ENCODE measurements around the gene IL1RAP.

The IL1RAP gene

GRCh38 chr3:190581041-190581541, 67.2 kb downstream of the IL1RAP start:
- peak; percentile 47 for ATAC-seq
- TF ChIP-seq PATZ1 (CRISPR knock-in tag; IDR thresholded peaks at IDR 0.05; ENCODE audit: borderline replicate concordance), result no peak
- no peak for TF ChIP-seq CREB5 (CRISPR knock-in tag; IDR thresholded peaks at IDR 0.05; ENCODE audit: low read depth)
- TF ChIP-seq ZNF565 (CRISPR knock-in tag; conservative IDR thresholded peaks at IDR 0.05; ENCODE audit: low read depth), result no peak
- no peak for TF ChIP-seq ZNF8 (CRISPR knock-in tag; IDR thresholded peaks at IDR 0.05)
- TF ChIP-seq SNAI2 (CRISPR knock-in tag; IDR thresholded peaks at IDR 0.05), result no peak
- no peak for TF ChIP-seq RARB (CRISPR knock-in tag; IDR thresholded peaks at IDR 0.05)
- no peak for TF ChIP-seq ESRRG (CRISPR knock-in tag; IDR thresholded peaks at IDR 0.05)
- TF ChIP-seq PPARA (CRISPR knock-in tag; IDR thresholded peaks at IDR 0.05; ENCODE audit: borderline replicate concordance), result no peak
- TF ChIP-seq ZFP30 (CRISPR knock-in tag; IDR thresholded peaks at IDR 0.05), result no peak
- no peak for TF ChIP-seq TCF4 (CRISPR knock-in tag; IDR thresholded peaks at IDR 0.05; ENCODE audit: borderline replicate concordance)
- no peak for TF ChIP-seq OSR1 (CRISPR knock-in tag; IDR thresholded peaks at IDR 0.05)
- no peak for TF ChIP-seq TSHZ2 (CRISPR knock-in tag; IDR thresholded peaks at IDR 0.05)
- no peak for TF ChIP-seq GLIS3 (CRISPR knock-in tag; IDR thresholded peaks at IDR 0.05)
- no peak for TF ChIP-seq BACH2 (CRISPR knock-in tag; IDR thresholded peaks at IDR 0.05; ENCODE audit: borderline replicate concordance)
- no peak for TF ChIP-seq ZFP3 (CRISPR knock-in tag; IDR thresholded peaks at IDR 0.05)
- TF ChIP-seq CSRNP3 (CRISPR knock-in tag; IDR thresholded peaks at IDR 0.05), result no peak
- no peak for TF ChIP-seq ZNF70 (CRISPR knock-in tag; IDR thresholded peaks at IDR 0.05)
- no peak for TF ChIP-seq ISL1 (CRISPR knock-in tag; IDR thresholded peaks at IDR 0.05)
- TF ChIP-seq TOX (CRISPR knock-in tag; IDR thresholded peaks at IDR 0.05; ENCODE audit: borderline replicate concordance), result no peak

GRCh38 chr3:190582667-190583066, 68.8 kb downstream of the IL1RAP start:
- no peak for TF ChIP-seq ESRRG (CRISPR knock-in tag; IDR thresholded peaks at IDR 0.05)
- TF ChIP-seq PATZ1 (CRISPR knock-in tag; IDR thresholded peaks at IDR 0.05; ENCODE audit: borderline replicate concordance), result no peak
- TF ChIP-seq ZNF565 (CRISPR knock-in tag; conservative IDR thresholded peaks at IDR 0.05; ENCODE audit: low read depth), result no peak
- TF ChIP-seq RARB (CRISPR knock-in tag; IDR thresholded peaks at IDR 0.05), result no peak
- TF ChIP-seq CREB5 (CRISPR knock-in tag; IDR thresholded peaks at IDR 0.05; ENCODE audit: low read depth), result no peak
- no peak for TF ChIP-seq ZFP30 (CRISPR knock-in tag; IDR thresholded peaks at IDR 0.05)
- TF ChIP-seq CSDC2 (CRISPR knock-in tag; IDR thresholded peaks at IDR 0.05), result no peak
- TF ChIP-seq ZC3H10 (CRISPR knock-in tag; IDR thresholded peaks at IDR 0.05), result no peak
- TF ChIP-seq GLIS3 (CRISPR knock-in tag; IDR thresholded peaks at IDR 0.05), result no peak
- TF ChIP-seq ISL1 (CRISPR knock-in tag; IDR thresholded peaks at IDR 0.05), result no peak
- no peak for TF ChIP-seq TOX (CRISPR knock-in tag; IDR thresholded peaks at IDR 0.05; ENCODE audit: borderline replicate concordance)
- TF ChIP-seq PPARA (CRISPR knock-in tag; IDR thresholded peaks at IDR 0.05; ENCODE audit: borderline replicate concordance), result no peak
- TF ChIP-seq TSHZ2 (CRISPR knock-in tag; IDR thresholded peaks at IDR 0.05), result no peak
- TF ChIP-seq SNAI2 (CRISPR knock-in tag; IDR thresholded peaks at IDR 0.05), result no peak
- TF ChIP-seq POU6F1 (CRISPR knock-in tag; IDR thresholded peaks at IDR 0.05; ENCODE audit: borderline replicate concordance, low read depth), result no peak
- no peak for TF ChIP-seq OSR1 (CRISPR knock-in tag; IDR thresholded peaks at IDR 0.05)
- no peak for TF ChIP-seq ZNF8 (CRISPR knock-in tag; IDR thresholded peaks at IDR 0.05)
- TF ChIP-seq ZFP3 (CRISPR knock-in tag; IDR thresholded peaks at IDR 0.05), result no peak
- no peak for TF ChIP-seq BACH2 (CRISPR knock-in tag; IDR thresholded peaks at IDR 0.05; ENCODE audit: borderline replicate concordance)
- TF ChIP-seq ZNF70 (CRISPR knock-in tag; IDR thresholded peaks at IDR 0.05), result no peak
- ATAC-seq, result no peak

Measured in SK-N-SH treated with all-trans-retinoic acid at 6 μM for 48 hours (cell line).